ENCODE measurements around the gene SOX10. TPM values are rescaled to one million over a fixed set of nuclear protein-coding genes. Genes with fewer than 3 reads are reported as not detected.

The SOX10 gene
- total RNA-seq, 2 donors from 2014 or later, result 1.5 to 7.0 TPM

- Histone ChIP-seq H3K27me3 (no peaks in the 10 kb centered on the region), H3K36me3 (peaks cover 20% of the 10 kb centered on the region), H3K27ac (no peak overlapping the region), H3K4me3 (no peak overlapping the region), H3K9me3 (no peaks in the 10 kb centered on the region), H3K4me1 (no peaks in the 10 kb centered on the region)
- DNase-seq (ENCODE audit: low spot score), result no peak
- TF ChIP-seq CTCF (IDR thresholded peaks at IDR 0.05), result no peak
Measured at GRCh38 chr22:37943825-37944198, 40.5 kb downstream of the SOX10 start.

GRCh38 chr22:37943136-37943824 lies 41.1 kb downstream of the SOX10 start:
- no peak for TF ChIP-seq CTCF (IDR thresholded peaks at IDR 0.05)
- Histone ChIP-seq H3K4me1 (no peaks in the 10 kb centered on the region), H3K9me3 (no peaks in the 10 kb centered on the region), H3K27ac (no peak overlapping the region), H3K4me3 (no peak overlapping the region), H3K36me3 (peaks cover 20% of the 10 kb centered on the region), H3K27me3 (no peaks in the 10 kb centered on the region)
- DNase-seq (ENCODE audit: low spot score), result no peak

- no peak for TF ChIP-seq CTCF (IDR thresholded peaks at IDR 0.05)
- no peak for DNase-seq (ENCODE audit: low spot score)
- Histone ChIP-seq H3K9me3 (no peaks in the 10 kb centered on the region), H3K4me1 (no peaks in the 10 kb centered on the region), H3K27ac (no peak overlapping the region), H3K36me3 (peaks cover 27% of the 10 kb centered on the region), H3K4me3 (no peak overlapping the region), H3K27me3 (no peaks in the 10 kb centered on the region)
Measured at GRCh38 chr22:37942133-37942532, 42.2 kb downstream of the SOX10 start.

- Histone ChIP-seq H3K36me3 (peaks cover 27% of the 10 kb centered on the region), H3K4me3 (no peak overlapping the region), H3K9me3 (no peaks in the 10 kb centered on the region), H3K27me3 (no peaks in the 10 kb centered on the region), H3K27ac (no peak overlapping the region), H3K4me1 (no peaks in the 10 kb centered on the region)
- TF ChIP-seq CTCF (IDR thresholded peaks at IDR 0.05), result no peak
- DNase-seq (ENCODE audit: low spot score), result no peak
Measured at GRCh38 chr22:37940698-37941376, 43.5 kb downstream of the SOX10 start.

- Histone ChIP-seq H3K27ac (peak overlapping the region; percentile 36 to 58), H3K36me3 (peaks cover 28% of the 10 kb centered on the region), H3K27me3 (no peaks in the 10 kb centered on the region), H3K4me3 (no peak overlapping the region), H3K4me1 (peaks cover 0 to 29% of the 10 kb centered on the region in 2 donors), H3K9me3 (no peaks in the 10 kb centered on the region)
- DNase-seq (ENCODE audit: low spot score), result peak; percentile 91
- peak; percentile 90 to 96 for TF ChIP-seq CTCF (IDR thresholded peaks at IDR 0.05)
Measured at GRCh38 chr22:37933711-37934376, 50.5 kb downstream of the SOX10 start.
